Thoracic aorta (tissue), 2 donors: ENCODE data around the gene CRISPLD2. TPM values are rescaled to one million over a fixed set of nuclear protein-coding genes. Genes with fewer than 3 reads are reported as not detected.

ENCODE experiments used
- ATAC-seq: fragments of 150-250 bp; one replicate; pipeline ENCODE4 v1.8.0; 2017; ENCODE audit warnings: low read depth; ENCODE audit not compliant: insufficient number of reproducible peaks, low FRiP score
- DNase-seq: peaks from one replicate; pipeline ENCODE4 v3.0.0-alpha.2; 2020; ENCODE audit warnings: low spot score
- H3K27ac ChIP-seq, 2 donors: fragments of 200-600 bp; sonication (generic); 1 replicate in 1 of 2; 2 replicates in 1 of 2; pipeline ENCODE4 v1.5.1; 2016; ENCODE audit warnings: mild to moderate bottlenecking in 2 of 2, moderate library complexity in 2 of 2
- H3K27me3 ChIP-seq: fragments of 200-600 bp; sonication (generic); replicated peaks from 2 replicates; pipeline ENCODE4 v1.6.0; 2016; ENCODE audit warnings: mild to moderate bottlenecking; ENCODE audit not compliant: insufficient read depth
- H3K36me3 ChIP-seq: fragments of 200-600 bp; sonication (generic); one replicate; pipeline ENCODE4 v1.5.1; 2016
- H3K4me1 ChIP-seq, 2 donors: fragments of 200-600 bp; sonication (generic); 1 replicate in 1 of 2; 2 replicates in 1 of 2; pipeline versions ENCODE4 v1.5.1 to v1.6.0; 2016; ENCODE audit warnings: low read depth in 2 of 2, mild to moderate bottlenecking in 1 of 2; ENCODE audit not compliant: control insufficient read depth in 1 of 2
- H3K4me3 ChIP-seq: fragments of 200-600 bp; sonication (generic); 2 replicates; pipeline ENCODE4 v1.5.1; 2016; ENCODE audit warnings: mild to moderate bottlenecking
- H3K9me3 ChIP-seq: fragments of 200-600 bp; sonication (generic); 2 replicates; pipeline ENCODE4 v1.5.1; 2016
- total RNA-seq, 2 donors: library from RNA; depleted of rRNA; stranded (reverse); fragments of >200 nt; gene quantifications; one replicate each; pipeline versions ENCODE4 v1.1.0 to v1.2.3, GENCODE V29; 2016
- TF ChIP-seq, protein P1 (sequence below): fragments of 200-600 bp; sonication (generic); IDR thresholded peaks from one replicate; pipeline ENCODE4 v1.5.1; 2019; ENCODE audit warnings: antibody characterized with exemption

The CRISPLD2 gene
- total RNA-seq, 2 donors from 2014 or later = 116 to 390 TPM

DNA sequence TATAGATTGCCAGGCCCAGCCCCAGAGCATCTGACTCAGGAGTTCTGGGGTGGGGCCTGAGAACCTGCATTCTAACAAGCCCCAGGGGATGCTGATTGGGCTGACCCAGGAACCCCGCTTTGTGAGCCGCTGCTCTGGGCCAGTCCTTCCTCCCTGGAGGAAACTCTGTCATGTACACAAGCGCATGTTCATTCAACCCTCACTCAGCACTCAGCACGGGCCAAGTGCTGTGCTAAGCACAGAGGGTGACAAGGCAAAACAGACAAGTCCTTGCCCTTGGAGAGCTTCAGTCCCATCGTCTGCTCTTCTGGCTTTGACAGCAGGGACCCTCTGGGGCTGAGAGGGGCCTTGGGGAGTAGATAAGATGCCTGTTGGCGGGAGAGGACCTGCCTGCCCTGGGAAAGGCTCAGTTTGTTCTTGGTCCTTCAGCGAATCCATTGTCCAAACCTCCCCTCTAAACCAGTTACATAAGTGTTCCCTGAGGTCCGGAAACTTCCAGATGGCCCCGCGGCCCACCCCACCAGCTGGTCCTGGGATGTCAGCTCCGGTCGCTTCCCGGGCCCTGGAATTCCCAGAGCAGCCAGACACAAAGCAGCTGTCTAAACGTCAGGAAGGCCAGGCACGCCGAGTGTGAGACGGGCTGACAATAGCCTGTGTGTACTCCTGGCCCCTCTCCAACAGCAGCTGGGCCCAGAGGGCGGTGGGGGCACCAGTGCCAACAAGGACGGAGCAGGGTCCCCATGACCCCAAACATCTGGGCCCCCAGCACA, 102.8 kb downstream of the CRISPLD2 start:
- Histone ChIP-seq H3K36me3 (no peaks in the 10 kb centered on the region), H3K4me3 (no peak overlapping the region), H3K27me3 (no peaks in the 10 kb centered on the region), H3K27ac (no peak overlapping the region), H3K4me1 (peaks cover 0 to 13% of the 10 kb centered on the region in 2 donors), H3K9me3 (no peaks in the 10 kb centered on the region)
- DNase-seq = no peak
- TF ChIP-seq, protein P1, sequence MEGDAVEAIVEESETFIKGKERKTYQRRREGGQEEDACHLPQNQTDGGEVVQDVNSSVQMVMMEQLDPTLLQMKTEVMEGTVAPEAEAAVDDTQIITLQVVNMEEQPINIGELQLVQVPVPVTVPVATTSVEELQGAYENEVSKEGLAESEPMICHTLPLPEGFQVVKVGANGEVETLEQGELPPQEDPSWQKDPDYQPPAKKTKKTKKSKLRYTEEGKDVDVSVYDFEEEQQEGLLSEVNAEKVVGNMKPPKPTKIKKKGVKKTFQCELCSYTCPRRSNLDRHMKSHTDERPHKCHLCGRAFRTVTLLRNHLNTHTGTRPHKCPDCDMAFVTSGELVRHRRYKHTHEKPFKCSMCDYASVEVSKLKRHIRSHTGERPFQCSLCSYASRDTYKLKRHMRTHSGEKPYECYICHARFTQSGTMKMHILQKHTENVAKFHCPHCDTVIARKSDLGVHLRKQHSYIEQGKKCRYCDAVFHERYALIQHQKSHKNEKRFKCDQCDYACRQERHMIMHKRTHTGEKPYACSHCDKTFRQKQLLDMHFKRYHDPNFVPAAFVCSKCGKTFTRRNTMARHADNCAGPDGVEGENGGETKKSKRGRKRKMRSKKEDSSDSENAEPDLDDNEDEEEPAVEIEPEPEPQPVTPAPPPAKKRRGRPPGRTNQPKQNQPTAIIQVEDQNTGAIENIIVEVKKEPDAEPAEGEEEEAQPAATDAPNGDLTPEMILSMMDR = no peak
- ATAC-seq = no peak

DNA sequence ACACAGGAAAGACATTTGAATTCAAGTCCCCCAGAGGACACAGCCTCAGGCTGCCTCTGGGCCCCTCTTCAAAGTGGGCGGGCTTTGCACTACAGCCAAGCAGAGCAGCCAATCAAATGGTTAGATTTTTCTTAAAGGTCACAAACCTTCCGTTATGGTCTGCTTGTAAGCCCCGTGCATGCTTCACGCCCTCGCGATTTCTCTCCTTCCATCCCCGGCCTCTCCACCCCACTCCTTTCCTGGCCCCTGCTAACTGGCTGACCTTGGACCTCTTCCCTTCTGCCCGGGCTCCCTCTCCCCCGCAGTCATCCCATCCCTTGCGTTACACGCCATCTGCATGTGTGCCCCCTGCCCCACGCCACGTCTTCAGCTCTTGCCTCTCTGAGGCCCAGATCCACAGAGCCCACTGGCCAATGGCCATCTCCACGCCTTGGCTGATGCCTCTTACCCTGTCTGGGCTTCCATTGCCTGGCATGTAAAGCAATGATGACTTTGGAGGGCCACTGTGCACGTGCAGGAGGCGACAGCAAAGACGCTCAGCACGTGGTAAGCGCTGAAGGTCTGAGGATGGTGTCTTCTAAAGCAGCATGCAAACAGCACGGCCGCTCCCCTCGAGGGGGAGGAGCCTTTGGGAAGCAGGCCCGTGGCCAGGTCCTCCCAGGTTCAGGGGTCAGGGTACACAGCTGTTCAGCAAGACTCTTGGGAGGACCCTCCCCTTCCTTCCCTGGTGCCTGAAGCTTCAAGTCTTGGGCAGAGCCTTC, 104.7 kb downstream of the CRISPLD2 start:
- no peak overlapping the region for H3K27ac ChIP-seq
- H3K36me3 ChIP-seq = no peaks in the 10 kb centered on the region
- DNase-seq (no peak), ATAC-seq (no peak)
- H3K9me3 ChIP-seq = no peaks in the 10 kb centered on the region
- no peak overlapping the region for H3K4me3 ChIP-seq
- TF ChIP-seq, protein P1 = no peak
- H3K27me3 ChIP-seq = no peaks in the 10 kb centered on the region
- peaks cover 15 to 33% of the 10 kb centered on the region in 2 donors for H3K4me1 ChIP-seq

DNA sequence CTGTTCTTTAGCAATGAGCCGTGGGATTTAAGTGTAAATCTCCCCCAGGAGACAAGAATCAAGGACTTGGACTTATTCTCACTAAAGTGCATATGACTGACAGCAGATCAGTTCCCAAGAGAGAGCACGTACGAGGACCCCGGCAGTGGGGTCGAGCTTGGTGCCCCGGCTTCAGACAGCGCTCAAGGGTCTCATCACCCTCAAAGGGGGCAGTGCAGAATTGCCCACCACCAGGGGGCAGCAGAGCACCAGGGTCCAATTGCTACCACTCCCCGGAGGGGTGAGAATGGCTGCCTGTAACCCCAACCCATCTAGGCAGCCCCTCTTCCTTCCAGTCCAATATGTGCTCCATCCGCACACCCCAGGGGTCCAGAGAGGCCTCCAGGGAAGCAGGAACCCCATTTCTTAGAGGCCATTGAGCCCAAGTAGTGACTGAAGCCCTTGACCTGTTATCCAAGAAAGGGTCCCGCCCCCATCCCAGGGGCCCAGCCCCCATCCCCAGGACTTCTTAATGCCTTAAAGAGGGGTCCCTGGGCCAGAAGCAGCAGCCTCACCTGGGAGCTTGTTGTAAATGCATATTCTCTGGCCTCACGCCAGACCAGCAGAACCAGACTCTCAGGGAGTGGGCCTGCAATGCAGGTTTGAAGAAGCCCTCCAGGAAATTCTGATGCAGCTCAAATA, 105.4 kb downstream of the CRISPLD2 start:
- no peak overlapping the region for H3K4me3 ChIP-seq
- ATAC-seq (no peak), DNase-seq (no peak)
- H3K9me3 ChIP-seq = no peaks in the 10 kb centered on the region
- H3K27me3 ChIP-seq = no peaks in the 10 kb centered on the region
- no peak overlapping the region for H3K27ac ChIP-seq
- peaks cover 15 to 39% of the 10 kb centered on the region in 2 donors for H3K4me1 ChIP-seq
- no peaks in the 10 kb centered on the region for H3K36me3 ChIP-seq
- TF ChIP-seq, protein P1 = peak; percentile 74

DNA sequence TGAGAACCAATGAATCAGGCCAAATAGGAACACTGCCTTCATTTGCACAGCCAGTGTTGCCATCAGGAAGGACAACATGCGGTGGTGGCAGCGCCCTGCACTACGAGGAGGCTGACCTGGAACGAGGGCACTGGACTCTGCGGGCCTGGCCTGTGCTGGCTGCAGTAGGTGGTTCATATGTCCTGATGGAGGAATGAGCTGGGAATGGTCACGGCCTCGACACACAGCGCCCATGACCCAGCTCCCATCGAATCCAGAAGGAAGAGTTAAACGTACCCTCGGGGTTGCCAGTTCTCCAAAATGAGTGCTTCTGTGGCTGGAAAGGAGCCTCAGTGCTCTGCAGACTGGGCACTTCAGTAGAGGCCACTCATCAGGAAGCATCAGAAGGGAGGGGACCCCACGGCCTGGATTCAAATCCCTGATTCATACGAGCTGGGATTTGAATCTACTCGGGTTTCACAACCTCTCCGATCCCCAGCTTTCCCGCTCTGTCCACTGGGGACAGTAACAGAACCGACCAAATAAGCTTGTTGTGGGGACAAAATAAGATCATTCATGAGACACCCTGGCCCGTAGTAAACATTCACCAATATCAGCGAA, 106.1 kb downstream of the CRISPLD2 start:
- H3K9me3 ChIP-seq = no peaks in the 10 kb centered on the region
- no peaks in the 10 kb centered on the region for H3K27me3 ChIP-seq
- no peak overlapping the region for H3K4me3 ChIP-seq
- H3K4me1 ChIP-seq = peaks cover 15 to 39% of the 10 kb centered on the region in 2 donors
- TF ChIP-seq, protein P1 = no peak
- no peak for DNase-seq
- H3K36me3 ChIP-seq = no peaks in the 10 kb centered on the region
- no peak for ATAC-seq
- no peak overlapping the region for H3K27ac ChIP-seq
